T-helper 2 cell treated with Interferon-gamma antibody and Interleukin-4, amounts not matched to agents 100 ng/mL and 5 ng/mL, for 36 hours (primary cell): Measurements from ENCODE around the gene SYCN. TPM values are rescaled to one million over a fixed set of nuclear protein-coding genes. Genes with fewer than 3 reads are reported as not detected.
"Not testable (repeated sequence)": the region's sequence is repeated elsewhere in the genome, so short reads cannot be mapped to it uniquely, and the experiment has no call there.

Experiments used
- intact Hi-C: fragments of 100-400 bp; cut with micrococcal nuclease; formaldehyde crosslinking; loops from one replicate; pipeline ENCODE4 v1.15.1; 2023
- total RNA-seq: library from RNA; stranded (reverse); gene quantifications from 2 replicates; pipeline ENCODE4 v1.2.3, GENCODE V29; 2022

The SYCN gene, protein sequence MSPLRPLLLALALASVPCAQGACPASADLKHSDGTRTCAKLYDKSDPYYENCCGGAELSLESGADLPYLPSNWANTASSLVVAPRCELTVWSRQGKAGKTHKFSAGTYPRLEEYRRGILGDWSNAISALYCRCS
- not detected in 2 replicates for total RNA-seq

DNA sequence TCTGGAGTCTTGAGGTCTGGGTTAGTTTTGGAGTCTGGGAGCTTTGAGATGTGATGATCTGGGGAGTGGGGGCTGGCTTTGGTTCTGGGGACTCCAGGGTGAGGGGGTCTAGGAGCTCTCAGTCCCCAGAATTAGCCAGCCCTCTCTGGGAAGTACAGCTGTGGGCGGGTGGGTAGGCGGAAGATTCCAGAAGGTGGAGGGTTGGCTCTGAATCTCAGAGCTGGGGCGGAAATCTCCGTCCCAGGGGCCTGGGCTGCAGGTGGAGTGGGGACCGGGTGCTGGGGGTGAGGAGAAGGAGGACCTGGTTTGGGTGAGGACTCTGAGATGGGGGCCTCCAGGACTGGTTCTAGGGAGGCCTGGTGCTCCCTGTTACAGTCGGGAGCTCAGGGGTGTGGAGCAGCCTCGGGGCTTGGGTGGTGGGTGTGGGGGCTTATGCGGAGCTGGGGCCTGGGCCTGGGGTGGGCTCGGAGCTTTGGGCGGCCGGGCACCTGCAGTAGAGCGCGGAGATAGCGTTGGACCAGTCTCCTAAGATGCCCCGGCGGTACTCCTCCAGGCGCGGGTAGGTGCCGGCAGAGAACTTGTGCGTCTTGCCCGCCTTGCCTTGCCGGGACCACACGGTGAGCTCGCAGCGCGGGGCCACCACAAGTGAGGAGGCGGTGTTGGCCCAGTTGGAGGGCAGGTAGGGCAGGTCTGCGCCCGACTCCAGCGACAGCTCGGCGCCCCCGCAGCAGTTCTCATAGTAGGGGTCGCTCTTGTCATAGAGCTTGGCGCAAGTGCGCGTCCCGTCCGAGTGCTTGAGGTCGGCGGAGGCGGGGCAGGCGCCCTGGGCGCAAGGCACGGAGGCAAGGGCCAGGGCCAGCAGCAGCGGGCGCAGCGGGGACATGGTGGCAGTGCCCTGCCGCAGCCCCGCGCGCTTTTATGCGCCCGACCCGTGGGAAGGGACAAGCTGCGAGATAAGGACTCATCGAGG is at the start of gene SYCN:
SYCN (minus strand) TSS at position 892 of the 970 bp plus-strand sequence; CDS start at position 883, 9 bp downstream.
- intact Hi-C loops, result no loop called here

DNA sequence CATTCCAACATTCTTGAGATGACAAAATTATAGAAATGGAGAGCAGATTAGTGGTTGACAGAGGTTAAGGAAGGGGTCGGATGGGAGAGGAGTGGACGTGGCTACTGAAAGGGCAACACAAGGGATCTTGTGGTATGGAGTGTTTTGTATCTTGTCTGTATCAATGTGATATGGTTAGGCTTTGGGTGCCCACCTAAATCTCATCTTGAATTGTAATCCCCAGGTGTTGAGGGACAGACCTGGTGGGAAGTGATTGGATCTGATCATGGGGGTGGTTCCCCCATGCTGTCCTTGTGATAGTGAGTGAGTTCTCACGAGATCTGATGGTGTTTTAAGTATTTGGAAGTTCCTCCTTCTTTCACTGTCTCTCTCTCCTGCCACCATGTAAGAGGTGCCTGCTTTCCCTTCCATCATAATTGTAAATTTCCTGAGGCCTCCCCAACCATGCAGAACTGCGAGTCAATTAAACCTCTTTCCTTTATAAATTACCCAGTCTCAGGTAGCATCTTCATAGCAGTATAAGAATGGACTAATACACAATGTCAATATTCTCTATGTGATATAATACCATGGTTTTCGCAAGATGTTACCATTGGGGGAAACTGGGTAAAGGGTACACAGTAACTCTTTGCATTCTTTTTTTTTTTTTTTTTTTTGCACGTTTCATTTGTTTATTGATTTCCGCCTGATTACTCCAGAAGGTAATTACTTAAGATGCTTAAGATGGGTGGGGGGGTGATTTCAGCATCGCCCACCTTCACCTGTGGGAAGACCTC is 49.5 kb upstream of the SYCN start:
- intact Hi-C loops, result no loop called here

DNA sequence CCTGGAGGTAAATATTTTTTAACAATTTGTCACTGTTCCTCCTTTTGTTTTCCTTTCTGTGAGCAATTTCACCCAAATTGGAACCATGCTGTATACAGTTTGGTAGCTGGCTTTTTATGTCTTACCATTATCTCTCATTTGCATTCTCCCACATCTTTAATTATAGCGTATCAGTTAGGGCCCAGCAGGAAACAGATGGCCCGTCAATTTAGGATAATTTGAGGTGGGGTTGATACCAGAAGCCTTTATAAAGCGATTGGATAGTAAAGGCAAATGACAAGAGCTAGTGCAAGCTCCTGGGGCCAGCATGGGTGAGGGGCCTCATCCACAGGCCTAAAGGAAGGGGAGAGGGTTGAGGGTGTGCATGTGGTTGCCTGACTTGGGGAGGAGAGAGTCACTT is 48.4 kb upstream of the SYCN start:
- intact Hi-C loops, result no loop called here

DNA sequence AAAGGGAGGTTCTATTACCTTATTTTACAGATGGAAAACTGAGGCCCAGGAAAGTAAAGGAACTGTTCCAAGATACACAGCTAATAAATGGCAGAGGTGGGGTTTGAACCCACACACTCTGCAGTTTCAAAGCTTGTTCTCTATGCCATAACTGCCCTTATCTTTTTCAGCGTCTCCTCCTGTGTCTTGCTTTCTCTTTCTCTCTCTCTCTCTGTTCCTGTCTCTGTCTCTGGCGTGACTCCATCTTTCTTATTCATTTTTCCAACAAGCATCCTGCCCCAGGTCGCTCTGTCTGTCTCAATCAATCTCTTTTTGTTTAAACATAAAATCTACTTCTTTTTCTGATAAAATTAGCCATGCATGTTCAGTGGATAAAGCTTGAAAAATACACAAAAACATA is 47.8 kb upstream of the SYCN start:
- intact Hi-C loops, result no loop called here

DNA sequence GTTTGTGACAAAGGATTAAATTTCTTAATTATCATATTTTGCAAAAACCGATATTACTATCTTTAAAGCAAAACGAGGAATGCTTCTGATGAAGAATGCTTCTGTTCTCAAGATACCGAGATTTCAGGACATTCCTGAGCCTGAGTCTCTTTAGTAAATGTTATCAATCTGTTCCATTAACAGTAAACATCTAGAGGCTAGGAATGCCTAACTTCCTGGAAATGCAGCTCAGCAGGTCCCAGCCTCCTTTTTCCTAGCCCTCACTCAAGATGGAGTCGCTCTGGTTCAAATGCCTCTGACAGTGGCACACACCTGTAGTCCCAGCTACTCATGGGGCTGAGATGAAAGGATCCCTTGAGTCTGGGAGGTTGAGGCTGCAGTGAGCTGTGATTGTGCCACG is 47.0 kb upstream of the SYCN start:
- intact Hi-C loops, result no loop called here

DNA sequence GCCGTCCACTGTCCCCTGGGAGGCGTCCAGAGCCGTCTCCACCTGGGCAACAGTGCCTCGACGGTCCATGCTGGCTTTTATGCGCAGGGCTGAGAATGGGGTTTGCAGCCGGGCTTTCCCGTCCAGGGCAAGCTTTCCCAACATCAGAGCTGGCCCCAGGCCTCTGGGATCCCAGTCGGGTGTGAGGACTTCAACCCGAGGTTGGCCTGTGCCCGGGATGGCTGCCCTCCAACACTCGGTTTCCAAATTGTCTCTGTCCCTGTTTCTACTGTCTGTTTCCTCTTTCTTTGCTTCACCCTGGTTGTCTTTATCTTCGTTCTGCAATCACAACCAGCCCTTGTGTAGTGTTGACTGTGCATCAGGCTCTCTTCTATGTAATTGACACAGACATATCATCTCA is 44.7 kb upstream of the SYCN start, which contains the start of gene IFNL4:
IFNL4 (minus strand) TSS at position 51 of the 400 bp plus-strand sequence.
- intact Hi-C loops, result no loop called here

DNA sequence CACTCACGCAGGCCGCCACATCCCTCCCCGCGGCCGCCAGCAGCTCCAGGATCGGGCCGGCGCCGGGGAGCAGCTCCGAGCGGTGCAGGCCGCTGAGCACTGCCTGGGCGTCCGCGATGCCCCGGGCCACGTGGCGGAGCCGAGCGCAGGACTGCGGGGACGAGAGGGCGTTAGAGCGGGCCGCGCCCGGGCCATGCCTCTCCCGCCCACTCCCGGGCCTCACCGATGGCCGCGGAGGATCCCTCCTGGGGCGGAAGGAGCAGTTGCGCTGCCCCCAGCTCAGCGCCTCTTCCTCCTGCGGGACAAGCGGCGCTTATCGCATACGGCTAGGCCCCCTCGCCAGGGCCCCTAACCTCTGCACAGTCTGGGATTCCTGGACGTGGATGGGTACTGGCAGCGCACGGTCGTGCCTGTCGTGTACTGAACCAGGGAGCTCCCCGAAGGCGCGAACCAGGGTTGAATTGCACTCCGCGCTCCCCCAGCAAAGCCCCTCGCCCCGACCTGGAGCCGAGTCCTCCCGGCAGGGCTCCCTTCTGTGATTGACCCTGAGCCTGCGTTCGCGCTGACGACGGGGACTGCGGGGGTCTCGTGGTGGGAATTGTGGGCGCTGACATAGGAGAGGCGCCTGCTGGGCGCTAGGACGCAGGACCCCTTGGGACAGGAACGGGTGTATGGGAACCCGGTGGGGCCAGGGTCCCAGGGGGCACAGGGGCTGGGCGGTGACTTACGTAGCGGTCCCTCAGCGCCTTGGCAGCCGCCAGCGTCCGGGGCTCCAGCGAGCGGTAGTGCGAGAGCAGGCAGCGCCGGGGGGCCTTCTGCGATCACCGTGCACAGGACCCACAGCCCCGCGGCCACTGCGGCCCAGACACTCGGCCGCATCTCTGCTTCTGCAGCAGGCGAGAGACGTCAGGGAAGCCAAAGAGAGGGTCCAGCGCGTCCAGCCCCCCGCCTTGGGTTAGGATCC is 43.9 kb upstream of the SYCN start:
- intact Hi-C loops, result no loop called here

DNA sequence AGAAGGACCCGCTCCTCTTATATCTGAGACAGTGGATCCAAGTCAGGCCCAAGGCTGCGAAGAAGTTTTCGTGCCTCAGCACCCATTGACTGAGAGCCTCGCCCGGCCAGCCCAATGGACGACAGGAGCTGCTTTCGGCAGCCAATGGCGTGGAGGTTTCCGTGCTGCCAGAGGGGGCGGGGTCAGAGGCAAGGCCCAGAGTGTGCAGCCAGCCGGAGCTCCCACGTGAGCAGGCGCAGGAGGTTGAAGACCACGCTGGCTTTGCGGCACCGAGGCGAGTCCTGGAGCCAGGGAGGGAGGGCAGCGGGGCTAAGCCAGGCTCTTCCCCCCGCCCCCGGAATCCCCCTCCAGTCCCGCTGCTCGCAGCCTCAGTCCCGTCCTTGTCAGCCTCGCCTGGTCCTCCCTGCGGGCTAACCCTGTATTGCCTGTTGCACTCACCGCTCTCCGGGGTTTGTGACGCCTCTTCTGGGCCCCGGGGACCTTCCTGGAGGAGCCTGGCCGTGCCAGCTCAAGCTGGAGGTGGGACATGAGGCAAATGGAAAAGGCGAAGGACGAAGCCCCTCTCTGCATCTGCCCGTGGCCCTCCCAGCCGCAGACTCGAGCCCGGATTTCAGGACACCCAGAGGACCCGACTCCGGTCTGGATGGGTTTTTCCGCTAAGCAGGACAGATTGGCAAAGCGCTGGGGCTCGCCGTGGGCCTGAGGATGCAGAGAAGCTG is 43.0 kb upstream of the SYCN start:
- intact Hi-C loops, result no loop called here

DNA sequence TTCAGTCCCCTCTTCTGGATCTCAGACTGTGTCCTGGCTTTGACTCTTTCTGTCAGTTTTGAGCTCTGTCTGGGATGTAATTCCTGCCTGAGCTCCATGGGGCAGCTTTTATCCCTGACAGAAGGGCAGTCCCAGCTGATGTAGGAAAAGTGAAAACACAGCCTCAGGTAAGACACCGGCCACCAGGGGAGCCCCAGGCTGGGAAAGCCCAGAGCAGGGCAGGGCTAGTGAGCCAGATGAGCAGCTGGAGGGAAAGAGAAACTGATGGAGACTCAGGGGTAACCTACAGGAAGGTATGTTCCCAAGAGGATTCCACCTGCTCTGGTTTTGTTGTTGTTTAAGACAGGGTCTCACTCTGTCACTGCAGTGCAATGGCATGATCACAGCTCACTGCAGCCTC is 41.1 kb upstream of the SYCN start:
- intact Hi-C loops, result not testable (repeated sequence)

DNA sequence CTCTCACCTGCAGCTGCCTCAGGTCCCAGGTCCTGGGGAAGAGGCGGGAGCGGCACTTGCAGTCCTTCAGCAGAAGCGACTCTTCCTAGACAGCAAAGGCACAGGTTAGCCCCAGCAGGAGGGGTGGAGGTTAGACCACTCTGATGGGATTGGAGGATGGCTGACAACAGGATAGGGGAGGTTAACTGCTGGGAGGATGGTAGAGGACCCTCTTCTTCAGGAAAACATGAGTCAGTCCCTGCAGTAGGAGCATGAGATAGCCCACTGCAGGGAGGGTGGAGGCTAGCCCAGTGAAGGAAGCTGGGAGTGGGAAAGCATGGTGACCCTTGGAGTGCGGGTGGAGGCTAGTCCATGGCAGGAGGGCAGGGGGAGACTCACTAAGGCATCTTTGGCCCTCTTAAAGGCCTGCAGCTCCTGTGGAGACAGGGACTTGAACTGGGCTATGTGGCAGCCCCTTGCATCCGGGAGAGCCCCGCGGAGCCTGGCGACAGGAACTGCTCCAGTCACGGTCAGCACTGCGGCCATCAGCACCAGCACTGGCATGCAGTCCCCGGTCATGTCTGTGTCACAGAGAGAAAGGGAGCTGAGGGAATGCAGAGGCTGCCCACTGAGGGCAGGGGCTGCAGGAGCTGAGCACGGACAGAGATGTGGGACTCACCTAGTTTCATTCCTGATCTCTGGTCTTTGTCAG is 40.5 kb upstream of the SYCN start, which contains the start of gene IFNL3:
IFNL3 (minus strand) TSS at position 597 of the 691 bp plus-strand sequence; CDS start at position 558, 39 bp downstream.
- intact Hi-C loops, result not testable (repeated sequence)

DNA sequence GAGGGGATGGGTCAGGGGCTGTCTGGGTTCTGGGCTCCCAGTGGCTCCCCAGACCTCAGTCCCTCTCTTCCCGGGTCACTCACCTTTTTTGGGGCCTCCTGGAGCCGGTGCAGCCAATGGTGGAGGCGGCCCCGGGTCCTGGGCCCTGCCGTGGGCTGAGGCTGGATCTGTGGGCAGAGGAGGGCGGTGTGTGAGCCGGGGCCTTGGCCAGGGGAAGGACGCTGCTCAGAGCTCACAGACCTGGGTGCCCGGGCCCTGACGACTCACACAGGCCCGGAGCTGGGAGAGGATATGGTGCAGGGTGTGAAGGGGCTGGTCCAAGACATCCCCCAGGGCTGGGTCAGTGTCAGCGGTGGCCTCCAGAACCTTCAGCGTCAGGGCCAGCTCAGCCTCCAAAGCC is 39.7 kb upstream of the SYCN start:
- intact Hi-C loops, result not testable (repeated sequence)

DNA sequence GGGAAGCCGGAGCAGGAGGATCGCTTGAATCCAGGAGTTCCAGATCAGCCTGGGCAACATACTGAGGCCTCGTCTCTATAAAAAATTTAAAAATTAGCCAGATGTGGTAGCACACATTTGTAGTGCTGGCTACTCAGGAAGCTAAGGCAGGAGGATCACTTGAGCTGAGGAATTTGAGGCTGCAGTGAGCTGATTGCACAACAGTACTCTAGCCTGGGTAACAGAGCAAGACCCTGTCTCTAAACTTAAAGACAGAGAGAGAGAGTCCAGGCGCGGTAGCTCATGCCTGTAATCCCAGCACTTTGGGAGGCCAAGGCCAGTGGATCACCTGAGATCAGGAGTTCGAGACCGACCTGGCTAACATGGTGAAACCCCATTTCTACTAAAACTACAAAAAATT is 36.4 kb upstream of the SYCN start:
- intact Hi-C loops, result no loop called here

DNA sequence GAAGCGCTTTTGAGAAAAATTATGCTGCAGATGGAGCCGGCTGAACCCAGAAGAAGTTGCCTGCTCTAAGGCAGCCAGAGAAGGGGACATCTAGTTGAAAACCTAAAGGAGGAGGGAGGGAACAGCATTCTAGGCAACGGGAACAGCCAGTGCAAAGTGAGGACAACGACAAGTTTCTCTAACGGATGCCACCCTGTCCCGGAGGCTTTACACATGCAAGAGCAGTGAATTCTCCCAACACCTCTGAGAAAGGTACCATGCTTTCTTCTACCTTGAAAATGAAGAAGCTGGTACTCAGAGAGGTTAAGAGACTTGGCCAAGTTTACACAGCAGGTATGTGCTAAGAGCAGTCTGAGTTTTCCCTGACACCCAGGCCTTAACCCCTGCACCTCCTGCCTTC is 34.9 kb upstream of the SYCN start:
- intact Hi-C loops, result no loop called here

DNA sequence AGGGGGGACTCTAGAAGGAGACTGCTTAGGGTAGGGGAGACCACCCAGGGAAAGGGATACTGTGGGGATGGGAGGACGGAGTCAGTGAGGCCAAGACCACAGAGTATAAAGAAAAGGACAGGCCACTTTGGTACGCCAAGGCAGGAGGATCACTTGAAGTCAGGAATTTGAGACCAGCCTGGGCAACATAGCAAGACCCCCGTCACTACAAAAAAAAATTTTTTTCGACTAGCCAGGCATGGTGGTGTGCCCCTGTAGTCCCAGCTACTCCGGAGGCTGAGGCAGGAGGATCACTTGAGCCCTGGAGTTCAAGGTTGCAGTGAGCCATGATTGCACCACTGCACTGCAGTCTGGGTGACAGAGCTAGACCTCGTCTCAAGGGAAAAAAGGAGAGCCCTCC is 34.1 kb upstream of the SYCN start:
- intact Hi-C loops, result no loop called here

DNA sequence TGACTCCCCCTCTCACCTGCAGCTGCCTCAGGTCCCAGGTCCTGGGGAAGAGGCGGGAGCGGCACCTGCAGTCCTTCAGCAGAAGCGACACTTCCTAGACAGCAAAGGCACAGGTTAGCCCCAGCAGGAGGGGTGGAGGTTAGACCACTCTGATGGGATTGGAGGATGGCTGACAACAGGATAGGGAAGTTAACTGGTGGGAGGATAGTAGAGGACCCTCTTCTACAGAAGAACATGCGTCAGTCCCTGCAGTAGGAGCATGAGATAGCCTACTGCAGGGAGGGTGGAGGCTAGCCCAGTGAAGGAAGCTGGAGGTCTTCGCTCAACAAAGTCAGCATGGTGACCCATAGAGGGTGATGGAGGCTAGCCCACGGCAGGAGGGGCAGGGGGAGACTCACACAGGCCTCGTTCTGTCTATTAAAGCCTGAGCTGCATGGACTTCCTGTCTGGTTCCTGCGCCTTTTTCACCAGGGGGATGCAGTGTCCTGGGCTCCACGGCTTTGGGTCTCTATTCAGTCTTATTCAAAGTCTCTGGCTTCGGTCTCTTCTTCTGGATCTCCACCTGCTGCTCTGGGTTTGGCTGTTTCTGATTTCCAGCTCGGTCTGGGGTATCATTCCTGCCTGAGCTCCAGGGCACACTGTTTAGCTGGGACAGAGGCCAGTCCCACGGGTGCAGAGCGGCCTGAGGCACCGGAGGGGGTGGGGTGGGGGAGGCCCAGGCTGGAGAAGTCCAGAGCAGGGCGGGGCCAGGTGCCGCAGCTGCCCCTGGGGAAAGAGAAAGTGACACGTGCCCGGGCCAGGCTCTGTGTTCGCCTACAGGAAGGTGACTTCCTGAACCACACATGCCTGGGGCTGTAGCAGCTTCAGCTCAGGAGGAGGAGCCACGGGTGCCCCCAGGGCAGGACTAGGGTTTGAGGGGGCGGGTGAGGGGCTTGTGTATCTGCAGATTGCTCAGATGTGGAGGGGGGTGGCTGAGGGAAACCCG is 33.4 kb upstream of the SYCN start:
- intact Hi-C loops, result no loop called here

DNA sequence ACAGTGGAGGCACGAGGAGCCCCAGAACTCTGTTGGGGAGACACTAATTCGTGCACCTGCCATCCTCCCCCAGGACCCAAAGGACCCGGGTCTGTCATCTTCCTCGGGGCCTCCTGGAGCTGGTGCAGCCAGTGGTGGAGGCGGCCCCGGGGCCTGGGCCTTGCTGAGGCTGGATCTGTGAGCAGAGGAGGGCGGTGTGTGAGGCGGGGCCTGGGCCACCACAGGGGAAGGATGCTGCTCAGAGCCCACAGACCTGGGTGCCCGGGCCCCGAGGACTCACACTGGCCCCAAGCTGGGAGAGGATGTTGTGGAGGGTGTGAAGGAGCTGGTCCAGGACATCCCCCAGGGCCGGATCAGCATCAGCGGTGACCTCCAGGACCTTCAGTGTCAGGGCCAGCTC is 32.5 kb upstream of the SYCN start:
- intact Hi-C loops, result no loop called here

DNA sequence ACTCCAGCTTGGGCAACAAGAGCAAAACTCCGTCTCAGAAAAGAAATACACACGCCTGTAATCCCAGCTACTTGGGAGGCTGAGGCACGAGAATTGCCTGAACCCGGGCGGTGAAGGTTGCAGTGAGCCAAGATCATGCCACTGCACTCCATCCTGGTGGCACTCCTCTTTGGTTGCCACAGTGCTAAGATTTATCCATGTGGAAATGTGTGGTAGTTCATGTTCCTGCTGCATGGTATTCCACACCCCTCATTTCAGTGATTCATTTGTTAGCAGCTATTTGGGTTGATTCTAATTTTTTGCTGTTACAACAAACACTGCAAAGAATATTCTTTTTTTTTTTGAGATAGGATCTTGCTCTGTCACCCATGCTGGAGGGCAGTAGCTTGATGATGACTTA is 28.6 kb upstream of the SYCN start:
- intact Hi-C loops, result no loop called here

DNA sequence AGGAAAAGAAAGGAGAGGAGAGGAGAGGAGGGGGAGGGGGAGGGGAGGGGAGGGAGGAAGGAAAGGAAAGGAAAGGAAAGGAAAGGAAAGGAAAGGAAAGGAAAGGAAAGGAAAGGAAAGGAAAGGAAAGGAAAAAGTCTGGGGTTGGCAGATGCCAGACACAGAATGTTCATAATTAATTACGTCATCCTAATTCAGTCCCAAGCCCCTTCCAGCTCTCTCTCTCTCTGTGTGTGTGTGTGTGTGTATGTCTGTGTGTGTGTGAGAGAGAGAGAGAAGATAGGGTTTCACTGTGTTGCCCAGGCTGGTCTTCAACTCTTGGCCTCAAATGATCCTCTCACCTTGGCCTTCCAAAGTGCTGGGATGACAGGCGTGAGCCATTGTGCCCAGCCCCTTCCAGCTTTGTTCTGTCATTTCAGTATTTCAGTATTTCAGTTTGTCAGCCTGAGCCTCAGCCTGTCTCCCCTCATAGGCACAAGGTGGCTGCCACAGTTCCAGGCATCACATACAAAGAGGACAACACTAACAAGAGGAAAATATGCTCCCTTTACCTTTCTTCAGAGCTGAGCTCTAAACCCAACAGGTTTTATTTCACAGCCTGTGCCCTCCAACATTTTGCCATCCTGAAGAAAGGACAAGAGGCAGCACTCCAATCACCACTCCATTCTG is 26.2 kb upstream of the SYCN start:
- intact Hi-C loops, result no loop called here
